Adrenal gland (tissue), 5 donors: ENCODE measurements around the gene RDH16.

Experiments
- CTCF ChIP-seq, 6 experiments: fragments of 450-650 bp in 4 of 6; fragments of 200-600 bp in 2 of 6; sonication (generic) in 1 of 6; IDR thresholded peaks; 1 replicate in 5 of 6; 2 replicates in 1 of 6; pipeline versions ENCODE4 v1.5.1 to v1.8.0; 2016 to 2021; ENCODE audit warnings: antibody characterized with exemption in 6 of 6, mild to moderate bottlenecking in 2 of 6, moderate library complexity in 1 of 6
- POLR2A ChIP-seq, 2 donors: fragments of 450-650 bp; IDR thresholded peaks; one replicate each; pipeline ENCODE4 v1.6.1; 2017; ENCODE audit warnings: antibody characterized with exemption in 2 of 2, mild to moderate bottlenecking in 2 of 2, moderate library complexity in 1 of 2
- donor health status: DM: no; HTN: no; CAD: no.

- TF ChIP-seq CTCF (IDR thresholded peaks at IDR 0.05) (no peak), POLR2A (IDR thresholded peaks at IDR 0.05) (no peak)
These were observed 32.6 kb upstream of the RDH16 start for GRCh38 chr12:56989861-56990610.
